ENCODE data around the gene TNRC6C. TPM values are rescaled to one million over a fixed set of nuclear protein-coding genes. Genes with fewer than 3 reads are reported as not detected.
"Not testable (repeated sequence)": the region's sequence is repeated elsewhere in the genome, so short reads cannot be mapped to it uniquely, and the experiment has no call there.

TNRC6C gene
- total and polyA plus RNA-seq, 7 donors, result 0.92 to 22.1 (median 6.3) TPM

DNA sequence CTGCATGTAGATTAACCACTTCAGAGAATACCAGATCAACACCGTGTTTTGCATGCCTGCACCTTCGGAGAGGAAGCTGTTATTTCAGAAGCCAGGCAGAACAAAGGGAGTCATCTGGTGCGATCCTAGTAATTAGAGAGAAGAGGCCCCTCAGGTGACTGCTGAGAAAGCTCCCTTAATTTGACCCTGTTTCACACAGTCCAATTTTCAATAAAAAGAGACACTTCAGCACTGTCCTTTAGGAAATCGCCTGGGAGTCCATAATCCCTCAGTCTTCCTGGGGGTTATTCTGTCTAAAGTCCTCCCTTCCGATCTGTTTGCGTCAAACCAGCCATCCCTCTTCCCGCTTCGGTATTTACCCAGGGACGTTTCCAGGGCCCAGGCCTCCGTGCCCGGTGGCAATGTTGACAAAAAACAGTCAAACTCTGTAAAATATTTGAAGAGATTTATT lies 23.4 kb upstream of the TNRC6C start:
- intact Hi-C loops (cut with DNase I), result no loop called here
- no peak overlapping the region for H3K4me3 ChIP-seq

DNA sequence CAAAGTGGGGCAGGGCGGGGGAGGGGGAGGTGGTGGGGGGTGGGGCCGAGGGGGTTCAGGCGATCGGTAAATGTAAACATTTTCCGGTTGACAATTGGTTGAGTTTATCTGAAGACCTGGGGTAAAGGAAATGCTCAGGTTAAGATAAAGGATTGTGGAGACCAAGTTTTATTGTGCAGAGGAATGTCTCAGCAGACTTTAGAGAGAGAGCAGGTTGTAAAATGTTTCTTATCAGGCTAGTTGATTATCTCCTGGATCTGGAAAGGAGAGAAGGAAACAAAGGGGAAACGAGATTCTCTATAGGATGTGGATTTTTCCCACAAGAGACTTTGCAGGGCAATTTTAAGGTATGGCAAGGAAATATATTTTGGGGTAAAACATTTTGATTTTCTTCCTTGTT lies 22.8 kb upstream of the TNRC6C start:
- H3K4me3 ChIP-seq; H3K9me3 ChIP-seq; DNase-seq; H3K36me3 ChIP-seq; H3K27me3 ChIP-seq; H3K27ac ChIP-seq; H3K4me1 ChIP-seq; intact Hi-C loops (cut with DNase I): not testable (repeated sequence)
- WGBS, 2 donors, result 14 to 48% methylated on average over 6 of the region's 6 CpGs

More for the DNA sequence above, 23.4 kb upstream of the TNRC6C start:
- peak; percentile 21 for DNase-seq
- Histone ChIP-seq H3K36me3 (no peaks in the 10 kb centered on the region), H3K27ac (no peak overlapping the region), H3K4me1 (no peaks in the 10 kb centered on the region), H3K9me3 (no peaks in the 10 kb centered on the region), H3K27me3 (peaks cover 0 to 3% (median 0%) of the 10 kb centered on the region in 3 donors)
- TF ChIP-seq POLR2A (IDR thresholded peaks at IDR 0.05) (no peak), EP300 (IDR thresholded peaks at IDR 0.05) (no peak), POLR2AphosphoS5 (IDR thresholded peaks at IDR 0.05) (no peak)
- TF ChIP-seq, protein P1, sequence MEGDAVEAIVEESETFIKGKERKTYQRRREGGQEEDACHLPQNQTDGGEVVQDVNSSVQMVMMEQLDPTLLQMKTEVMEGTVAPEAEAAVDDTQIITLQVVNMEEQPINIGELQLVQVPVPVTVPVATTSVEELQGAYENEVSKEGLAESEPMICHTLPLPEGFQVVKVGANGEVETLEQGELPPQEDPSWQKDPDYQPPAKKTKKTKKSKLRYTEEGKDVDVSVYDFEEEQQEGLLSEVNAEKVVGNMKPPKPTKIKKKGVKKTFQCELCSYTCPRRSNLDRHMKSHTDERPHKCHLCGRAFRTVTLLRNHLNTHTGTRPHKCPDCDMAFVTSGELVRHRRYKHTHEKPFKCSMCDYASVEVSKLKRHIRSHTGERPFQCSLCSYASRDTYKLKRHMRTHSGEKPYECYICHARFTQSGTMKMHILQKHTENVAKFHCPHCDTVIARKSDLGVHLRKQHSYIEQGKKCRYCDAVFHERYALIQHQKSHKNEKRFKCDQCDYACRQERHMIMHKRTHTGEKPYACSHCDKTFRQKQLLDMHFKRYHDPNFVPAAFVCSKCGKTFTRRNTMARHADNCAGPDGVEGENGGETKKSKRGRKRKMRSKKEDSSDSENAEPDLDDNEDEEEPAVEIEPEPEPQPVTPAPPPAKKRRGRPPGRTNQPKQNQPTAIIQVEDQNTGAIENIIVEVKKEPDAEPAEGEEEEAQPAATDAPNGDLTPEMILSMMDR (IDR thresholded peaks at IDR 0.05), result no peak
- WGBS, 2 donors, result 18 to 61% methylated on average over 11 of the region's 11 CpGs

DNA sequence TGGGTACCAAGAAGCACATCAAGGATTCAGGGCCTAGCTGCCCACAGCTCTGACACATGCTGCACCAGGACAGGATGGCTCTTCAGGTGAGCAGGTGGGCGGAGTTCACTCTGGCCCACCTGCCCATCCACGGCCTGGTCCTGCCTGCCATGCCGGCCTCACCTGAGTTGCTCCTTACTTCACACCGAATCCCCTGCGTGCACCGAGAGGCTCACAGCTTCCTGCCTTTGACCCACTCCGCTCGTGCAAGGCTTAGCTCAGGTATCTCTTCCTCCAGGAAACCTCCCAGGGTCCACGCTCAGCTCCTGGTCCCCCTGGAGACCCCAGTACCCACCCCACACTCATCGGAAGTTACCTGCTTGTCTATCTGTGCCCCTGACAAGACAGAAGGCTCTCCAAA lies 21.6 kb upstream of the TNRC6C start:
- intact Hi-C loops (cut with DNase I), result no loop called here
- whole genome bisulfite sequencing, 2 donors, result 91 to 94% methylated on average over 10 of the region's 10 CpGs

DNA sequence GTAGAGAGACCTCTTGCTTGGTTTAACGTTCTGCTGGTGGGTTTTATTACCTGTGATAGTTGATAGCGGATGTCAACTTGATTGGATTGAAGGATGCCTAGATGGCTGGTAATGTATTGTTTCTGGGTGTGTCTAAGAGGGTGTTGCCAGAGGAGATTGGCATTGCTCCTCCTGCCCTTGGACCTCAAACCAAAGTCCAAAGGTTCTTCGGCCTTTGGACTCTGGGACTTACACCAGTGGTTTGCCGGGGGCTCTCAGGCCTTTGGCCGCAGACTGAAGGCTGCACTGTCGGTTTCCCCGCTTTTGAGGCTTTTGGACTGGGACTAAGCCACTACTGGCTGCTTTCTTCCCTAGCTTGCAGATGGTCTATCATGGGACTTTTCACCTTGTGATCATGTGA lies 17.5 kb upstream of the TNRC6C start:
- TF ChIP-seq, protein P1 (IDR thresholded peaks at IDR 0.05), result no peak
- TF ChIP-seq POLR2A (IDR thresholded peaks at IDR 0.05) (no peak), EP300 (IDR thresholded peaks at IDR 0.05) (no peak), POLR2AphosphoS5 (IDR thresholded peaks at IDR 0.05) (no peak)
- Histone ChIP-seq H3K36me3 (no peaks in the 10 kb centered on the region), H3K4me3 (no peak overlapping the region), H3K4me1 (no peaks in the 10 kb centered on the region), H3K27me3 (no peaks in the 10 kb centered on the region), H3K27ac (no peak overlapping the region), H3K9me3 (no peaks in the 10 kb centered on the region)
- DNase-seq, result no peak
- 62 to 89% methylated on average over 7 of the region's 7 CpGs for WGBS, 2 donors
- intact Hi-C loops (cut with DNase I), result no loop called here

More for the DNA sequence above, 21.6 kb upstream of the TNRC6C start:
- H3K4me1 ChIP-seq, result no peaks in the 10 kb centered on the region
- no peaks in the 10 kb centered on the region for H3K9me3 ChIP-seq
- H3K4me3 ChIP-seq, result no peak overlapping the region
- no peak overlapping the region for H3K27ac ChIP-seq
- TF ChIP-seq, protein P1 (IDR thresholded peaks at IDR 0.05), result no peak
- TF ChIP-seq POLR2AphosphoS5 (IDR thresholded peaks at IDR 0.05) (no peak), EP300 (IDR thresholded peaks at IDR 0.05) (no peak), POLR2A (IDR thresholded peaks at IDR 0.05) (no peak)
- H3K27me3 ChIP-seq, result no peaks in the 10 kb centered on the region
- H3K36me3 ChIP-seq, result no peaks in the 10 kb centered on the region
- peak; percentile 30 for DNase-seq

DNA sequence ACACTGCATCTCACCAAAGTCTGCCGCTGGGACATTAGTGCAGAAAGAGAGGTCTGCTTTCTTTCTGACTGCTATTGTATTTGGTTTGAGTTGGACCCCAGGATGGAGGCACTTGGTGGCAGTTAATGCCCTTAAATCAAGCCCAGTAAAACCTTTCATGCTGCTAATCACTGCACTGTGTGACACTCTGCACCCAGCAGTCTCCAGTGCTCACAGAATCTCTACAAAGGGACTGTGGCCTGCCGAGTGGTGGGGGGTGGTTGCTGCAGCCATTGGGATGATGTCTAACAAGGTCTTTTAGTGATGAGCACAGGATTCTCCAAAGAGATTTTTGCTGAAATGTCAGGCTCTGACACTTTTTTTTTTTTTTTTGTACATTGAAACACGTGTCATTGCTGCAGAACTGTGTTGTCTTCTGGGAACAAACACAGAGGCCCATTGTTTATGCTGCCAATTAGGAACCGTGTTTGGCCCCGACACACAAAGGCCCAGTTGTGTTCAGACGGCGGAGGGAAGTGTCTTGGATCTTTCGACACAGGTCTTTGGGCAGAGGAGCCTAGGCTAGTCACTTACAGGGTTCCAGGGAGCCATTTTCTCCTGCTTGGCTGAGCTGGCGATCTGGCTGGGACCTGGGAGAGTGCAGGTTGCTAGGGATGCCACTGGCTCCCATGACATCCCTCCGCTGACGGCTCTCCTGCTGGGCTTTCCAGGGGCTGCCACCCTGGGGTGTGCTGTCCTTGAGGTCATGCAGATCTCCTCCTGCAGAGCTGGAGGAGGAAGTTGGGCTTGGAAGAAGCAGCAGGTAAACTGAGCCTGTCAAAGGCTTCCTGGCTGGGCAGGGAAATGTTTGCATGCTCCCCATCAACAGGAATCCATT lies 16.2 kb upstream of the TNRC6C start:
- DNase-seq, result no peak
- H3K4me1 ChIP-seq, result no peaks in the 10 kb centered on the region
- intact Hi-C loops (cut with DNase I), result no loop called here
- no peaks in the 10 kb centered on the region for H3K27me3 ChIP-seq
- no peaks in the 10 kb centered on the region for H3K36me3 ChIP-seq
- TF ChIP-seq POLR2A (IDR thresholded peaks at IDR 0.05), result no peak
- TF ChIP-seq POLR2AphosphoS5 (IDR thresholded peaks at IDR 0.05), result no peak
- no peak for TF ChIP-seq EP300 (IDR thresholded peaks at IDR 0.05)
- TF ChIP-seq, protein P1 (IDR thresholded peaks at IDR 0.05), result no peak
- H3K27ac ChIP-seq, result no peak overlapping the region
- no peak overlapping the region for H3K4me3 ChIP-seq
- WGBS, 2 donors, result 44 to 83% methylated on average over 11 of the region's 11 CpGs
- no peaks in the 10 kb centered on the region for H3K9me3 ChIP-seq

All from sigmoid colon (tissue), 7 donors.